ENCODE results near the gene DRC3. TPM values are rescaled to one million over a fixed set of nuclear protein-coding genes. Genes with fewer than 3 reads are reported as not detected.

The DRC3 gene
- total and polyA plus RNA-seq, 10 of the 15 experiments (the other 5 are each of a cell fraction or from before 2014, with no cell fraction given) = 0.18 to 2.3 (median 0.60) TPM; not detected in 3

DNA sequence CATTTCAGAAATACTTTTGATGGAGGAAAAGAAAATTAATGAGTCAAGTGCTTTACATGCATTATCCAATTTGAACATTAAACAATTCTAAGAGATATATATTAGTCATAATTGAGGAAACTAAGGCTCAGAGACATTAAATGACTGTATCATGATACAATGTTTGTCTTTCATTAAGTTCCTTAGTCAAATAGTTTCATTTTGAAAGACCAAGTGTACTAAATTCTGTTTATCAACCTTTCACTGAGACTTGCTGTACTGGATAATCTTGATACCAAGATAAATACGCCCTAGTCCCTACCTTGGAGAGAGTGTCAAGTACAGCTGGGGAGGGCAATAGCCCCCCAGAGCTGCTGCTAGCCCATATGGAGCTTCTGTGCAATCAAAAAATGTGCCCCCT, 24.7 kb upstream of the DRC3 start:
- H4K20me1 ChIP-seq (ENCODE audit: control insufficient read depth, insufficient read depth) = no peaks in the 10 kb centered on the region
- H3K4me2 ChIP-seq (ENCODE audit: control insufficient read depth, insufficient read depth) = no peak overlapping the region
- no peak overlapping the region for H3K27ac ChIP-seq (ENCODE audit: control insufficient read depth, insufficient read depth)
- in situ Hi-C loops (cut with MboI) (no loop called here), intact Hi-C loops (cut with micrococcal nuclease; ENCODE audit: unreplicated experiment) (no loop called here)
- no peak overlapping the region for H2AFZ ChIP-seq (ENCODE audit: control insufficient read depth, low read depth, low read length)
- H3K9me3 ChIP-seq (replicated peaks; ENCODE audit: control insufficient read depth, insufficient read depth, low read length) = no peaks in the 10 kb centered on the region
- H3K4me3 ChIP-seq = no peak overlapping the region
- BruUV-seq (replicated peaks) = no TSS peak
- FAIRE-seq (no peak), ATAC-seq (no peak), DNase-seq (ENCODE audit: low read depth, low spot score) (no peak)
- H3K4me1 ChIP-seq (ENCODE audit: control insufficient read depth, insufficient read depth, low read length) = no peaks in the 10 kb centered on the region
- no peak overlapping the region for H3K9ac ChIP-seq (ENCODE audit: control insufficient read depth, insufficient read depth, low read length)
- POLR2A ChIA-PET = no interaction called here
- CTCF ChIA-PET = interaction anchor here (3.7 kb wide), 1 partner anchor 29 kb away, joined by 13 read pairs; no protein-coding TSS in a partner anchor
- H3K27me3 ChIP-seq (replicated peaks in 1 of 2; ENCODE audit: control insufficient read depth in 2 of 2, insufficient read depth in 2 of 2, low read length in 1 of 2) = no peaks in the 10 kb centered on the region
- H3K79me2 ChIP-seq (ENCODE audit: control insufficient read depth, insufficient read depth, low read length) = no peaks in the 10 kb centered on the region
- WGBS (ENCODE audit: insufficient coverage, insufficient replicate concordance, low lambda C conversion rate, missing lambda C conversion rate) = 91% methylated on average over 1 of the region's 1 CpG
- SMC1A ChIA-PET (ENCODE audit: uncharacterized antibody, unreplicated experiment) = interaction anchor here (1.4 to 4.8 kb wide), 3 partner anchors 8 to 12 kb away, joined by 3 to 26 read pairs (median 4); no protein-coding TSS in a partner anchor
- no peaks in the 10 kb centered on the region for H3K36me3 ChIP-seq (ENCODE audit: control insufficient read depth in 2 of 2, insufficient read depth in 2 of 2, low read length in 1 of 2)
- RAD21 ChIA-PET (ENCODE audit: unreplicated experiment) = no interaction called here
- no peak for TF ChIP-seq RB1 (IDR thresholded peaks at IDR 0.05; ENCODE audit: borderline replicate concordance)
- no peak for TF ChIP-seq TCF3 (IDR thresholded peaks at IDR 0.05; ENCODE audit: borderline replicate concordance, insufficient read depth, low read depth, low read length)
- TF ChIP-seq RFX5 (IDR thresholded peaks at IDR 0.05; ENCODE audit: low read depth, low read length) = no peak
- TF ChIP-seq, protein P1, sequence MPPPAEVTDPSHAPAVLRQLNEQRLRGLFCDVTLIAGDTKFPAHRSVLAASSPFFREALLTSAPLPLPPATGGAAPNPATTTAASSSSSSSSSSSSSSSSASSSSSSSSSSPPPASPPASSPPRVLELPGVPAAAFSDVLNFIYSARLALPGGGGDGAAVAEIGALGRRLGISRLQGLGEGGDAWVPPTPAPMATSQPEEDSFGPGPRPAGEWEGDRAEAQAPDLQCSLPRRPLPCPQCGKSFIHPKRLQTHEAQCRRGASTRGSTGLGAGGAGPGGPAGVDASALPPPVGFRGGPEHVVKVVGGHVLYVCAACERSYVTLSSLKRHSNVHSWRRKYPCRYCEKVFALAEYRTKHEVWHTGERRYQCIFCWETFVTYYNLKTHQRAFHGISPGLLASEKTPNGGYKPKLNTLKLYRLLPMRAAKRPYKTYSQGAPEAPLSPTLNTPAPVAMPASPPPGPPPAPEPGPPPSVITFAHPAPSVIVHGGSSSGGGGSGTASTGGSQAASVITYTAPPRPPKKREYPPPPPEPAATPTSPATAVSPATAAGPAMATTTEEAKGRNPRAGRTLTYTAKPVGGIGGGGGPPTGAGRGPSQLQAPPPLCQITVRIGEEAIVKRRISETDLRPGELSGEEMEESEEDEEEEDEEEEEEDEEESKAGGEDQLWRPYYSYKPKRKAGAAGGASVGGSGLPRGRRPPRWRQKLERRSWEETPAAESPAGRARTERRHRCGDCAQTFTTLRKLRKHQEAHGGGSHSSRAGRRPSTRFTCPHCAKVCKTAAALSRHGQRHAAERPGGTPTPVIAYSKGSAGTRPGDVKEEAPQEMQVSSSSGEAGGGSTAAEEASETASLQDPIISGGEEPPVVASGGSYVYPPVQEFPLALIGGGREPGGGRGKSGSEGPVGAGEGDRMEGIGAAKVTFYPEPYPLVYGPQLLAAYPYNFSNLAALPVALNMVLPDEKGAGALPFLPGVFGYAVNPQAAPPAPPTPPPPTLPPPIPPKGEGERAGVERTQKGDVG (CRISPR knock-in tag; IDR thresholded peaks at IDR 0.05) = no peak
- TF ChIP-seq, protein P2, sequence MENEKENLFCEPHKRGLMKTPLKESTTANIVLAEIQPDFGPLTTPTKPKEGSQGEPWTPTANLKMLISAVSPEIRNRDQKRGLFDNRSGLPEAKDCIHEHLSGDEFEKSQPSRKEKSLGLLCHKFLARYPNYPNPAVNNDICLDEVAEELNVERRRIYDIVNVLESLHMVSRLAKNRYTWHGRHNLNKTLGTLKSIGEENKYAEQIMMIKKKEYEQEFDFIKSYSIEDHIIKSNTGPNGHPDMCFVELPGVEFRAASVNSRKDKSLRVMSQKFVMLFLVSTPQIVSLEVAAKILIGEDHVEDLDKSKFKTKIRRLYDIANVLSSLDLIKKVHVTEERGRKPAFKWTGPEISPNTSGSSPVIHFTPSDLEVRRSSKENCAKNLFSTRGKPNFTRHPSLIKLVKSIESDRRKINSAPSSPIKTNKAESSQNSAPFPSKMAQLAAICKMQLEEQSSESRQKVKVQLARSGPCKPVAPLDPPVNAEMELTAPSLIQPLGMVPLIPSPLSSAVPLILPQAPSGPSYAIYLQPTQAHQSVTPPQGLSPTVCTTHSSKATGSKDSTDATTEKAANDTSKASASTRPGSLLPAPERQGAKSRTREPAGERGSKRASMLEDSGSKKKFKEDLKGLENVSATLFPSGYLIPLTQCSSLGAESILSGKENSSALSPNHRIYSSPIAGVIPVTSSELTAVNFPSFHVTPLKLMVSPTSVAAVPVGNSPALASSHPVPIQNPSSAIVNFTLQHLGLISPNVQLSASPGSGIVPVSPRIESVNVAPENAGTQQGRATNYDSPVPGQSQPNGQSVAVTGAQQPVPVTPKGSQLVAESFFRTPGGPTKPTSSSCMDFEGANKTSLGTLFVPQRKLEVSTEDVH (IDR thresholded peaks at IDR 0.05; ENCODE audit: low read depth, partially characterized antibody) = no peak
- TF ChIP-seq, protein P3, sequence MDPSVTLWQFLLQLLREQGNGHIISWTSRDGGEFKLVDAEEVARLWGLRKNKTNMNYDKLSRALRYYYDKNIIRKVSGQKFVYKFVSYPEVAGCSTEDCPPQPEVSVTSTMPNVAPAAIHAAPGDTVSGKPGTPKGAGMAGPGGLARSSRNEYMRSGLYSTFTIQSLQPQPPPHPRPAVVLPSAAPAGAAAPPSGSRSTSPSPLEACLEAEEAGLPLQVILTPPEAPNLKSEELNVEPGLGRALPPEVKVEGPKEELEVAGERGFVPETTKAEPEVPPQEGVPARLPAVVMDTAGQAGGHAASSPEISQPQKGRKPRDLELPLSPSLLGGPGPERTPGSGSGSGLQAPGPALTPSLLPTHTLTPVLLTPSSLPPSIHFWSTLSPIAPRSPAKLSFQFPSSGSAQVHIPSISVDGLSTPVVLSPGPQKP (IDR thresholded peaks at IDR 0.05; ENCODE audit: low read depth, low read length) = no peak
- TF ChIP-seq SIN3A (IDR thresholded peaks at IDR 0.05; ENCODE audit: low read depth, low read length) = no peak
- TF ChIP-seq MYB (IDR thresholded peaks at IDR 0.05; ENCODE audit: borderline replicate concordance, low read depth, low read length) = no peak
- TF ChIP-seq BRCA1 (IDR thresholded peaks at IDR 0.05; ENCODE audit: low read depth, low read length) = no peak
- TF ChIP-seq SREBF1 (IDR thresholded peaks at IDR 0.05; ENCODE audit: low read length) = no peak
- TF ChIP-seq NR2C2 (IDR thresholded peaks at IDR 0.05; ENCODE audit: borderline replicate concordance, control insufficient read depth, insufficient read length, low read depth) = no peak
- TF ChIP-seq, protein P4, sequence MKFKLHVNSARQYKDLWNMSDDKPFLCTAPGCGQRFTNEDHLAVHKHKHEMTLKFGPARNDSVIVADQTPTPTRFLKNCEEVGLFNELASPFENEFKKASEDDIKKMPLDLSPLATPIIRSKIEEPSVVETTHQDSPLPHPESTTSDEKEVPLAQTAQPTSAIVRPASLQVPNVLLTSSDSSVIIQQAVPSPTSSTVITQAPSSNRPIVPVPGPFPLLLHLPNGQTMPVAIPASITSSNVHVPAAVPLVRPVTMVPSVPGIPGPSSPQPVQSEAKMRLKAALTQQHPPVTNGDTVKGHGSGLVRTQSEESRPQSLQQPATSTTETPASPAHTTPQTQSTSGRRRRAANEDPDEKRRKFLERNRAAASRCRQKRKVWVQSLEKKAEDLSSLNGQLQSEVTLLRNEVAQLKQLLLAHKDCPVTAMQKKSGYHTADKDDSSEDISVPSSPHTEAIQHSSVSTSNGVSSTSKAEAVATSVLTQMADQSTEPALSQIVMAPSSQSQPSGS (IDR thresholded peaks at IDR 0.05; ENCODE audit: low read length) = no peak
- TF ChIP-seq, protein P5, sequence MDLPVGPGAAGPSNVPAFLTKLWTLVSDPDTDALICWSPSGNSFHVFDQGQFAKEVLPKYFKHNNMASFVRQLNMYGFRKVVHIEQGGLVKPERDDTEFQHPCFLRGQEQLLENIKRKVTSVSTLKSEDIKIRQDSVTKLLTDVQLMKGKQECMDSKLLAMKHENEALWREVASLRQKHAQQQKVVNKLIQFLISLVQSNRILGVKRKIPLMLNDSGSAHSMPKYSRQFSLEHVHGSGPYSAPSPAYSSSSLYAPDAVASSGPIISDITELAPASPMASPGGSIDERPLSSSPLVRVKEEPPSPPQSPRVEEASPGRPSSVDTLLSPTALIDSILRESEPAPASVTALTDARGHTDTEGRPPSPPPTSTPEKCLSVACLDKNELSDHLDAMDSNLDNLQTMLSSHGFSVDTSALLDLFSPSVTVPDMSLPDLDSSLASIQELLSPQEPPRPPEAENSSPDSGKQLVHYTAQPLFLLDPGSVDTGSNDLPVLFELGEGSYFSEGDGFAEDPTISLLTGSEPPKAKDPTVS (IDR thresholded peaks at IDR 0.05; ENCODE audit: low read depth, low read length) = no peak
- no peak for TF ChIP-seq IKZF1 (conservative IDR thresholded peaks at IDR 0.05)
- TF ChIP-seq IRF4 (IDR thresholded peaks at IDR 0.05; ENCODE audit: low read depth, low read length) = no peak
